Lower leg skin (tissue), 4 donors: ENCODE results near the gene LDB1. TPM values are rescaled to one million over a fixed set of nuclear protein-coding genes. Genes with fewer than 3 reads are reported as not detected.

Source experiments
- DNase-seq, 2 donors: peaks; one replicate each; pipeline ENCODE4 v3.0.0-alpha.2; 2019; ENCODE audit warnings: low spot score in 2 of 2
- H3K4me3 ChIP-seq: fragments of 200-600 bp; sonication (generic); 2 replicates; pipeline ENCODE4 v1.5.1; 2017; ENCODE audit warnings: mild to moderate bottlenecking, low read depth; ENCODE audit not compliant: poor library complexity, severe bottlenecking
- POLR2A ChIP-seq, 2 donors: fragments of 450-650 bp; IDR thresholded peaks; one replicate each; pipeline ENCODE4 v1.6.1; 2016 to 2017; ENCODE audit warnings: antibody characterized with exemption in 2 of 2, mild to moderate bottlenecking in 1 of 2, moderate library complexity in 1 of 2
- WGBS, 2 donors: methylation state at CpG; one replicate each; pipeline ENCODE4 v1.1.5; 2018; 5-methylcytosine and 5-hydroxymethylcytosine counted together
- intact Hi-C: fragments of 100-400 bp; cut with DNase I; formaldehyde crosslinking; loops from one replicate; pipeline ENCODE4 v1.15.0; 2023; ENCODE audit warnings: low total_unique reads
- total RNA-seq, 4 donors: library from RNA; depleted of rRNA; stranded (reverse); fragments of >200 nt; gene quantifications; one replicate each; pipeline ENCODE4 v1.1.0, GENCODE V29; 2016
- TF ChIP-seq, protein P1 (sequence below), 3 donors: fragments of 450-650 bp; IDR thresholded peaks; one replicate each; pipeline ENCODE4 v1.5.1; 2016; ENCODE audit warnings: antibody characterized with exemption in 3 of 3, mild to moderate bottlenecking in 3 of 3, moderate library complexity in 2 of 3

The LDB1 gene
- total RNA-seq, 4 donors from 2014 or later: 80.3 to 109 (median 102) TPM

DNA sequence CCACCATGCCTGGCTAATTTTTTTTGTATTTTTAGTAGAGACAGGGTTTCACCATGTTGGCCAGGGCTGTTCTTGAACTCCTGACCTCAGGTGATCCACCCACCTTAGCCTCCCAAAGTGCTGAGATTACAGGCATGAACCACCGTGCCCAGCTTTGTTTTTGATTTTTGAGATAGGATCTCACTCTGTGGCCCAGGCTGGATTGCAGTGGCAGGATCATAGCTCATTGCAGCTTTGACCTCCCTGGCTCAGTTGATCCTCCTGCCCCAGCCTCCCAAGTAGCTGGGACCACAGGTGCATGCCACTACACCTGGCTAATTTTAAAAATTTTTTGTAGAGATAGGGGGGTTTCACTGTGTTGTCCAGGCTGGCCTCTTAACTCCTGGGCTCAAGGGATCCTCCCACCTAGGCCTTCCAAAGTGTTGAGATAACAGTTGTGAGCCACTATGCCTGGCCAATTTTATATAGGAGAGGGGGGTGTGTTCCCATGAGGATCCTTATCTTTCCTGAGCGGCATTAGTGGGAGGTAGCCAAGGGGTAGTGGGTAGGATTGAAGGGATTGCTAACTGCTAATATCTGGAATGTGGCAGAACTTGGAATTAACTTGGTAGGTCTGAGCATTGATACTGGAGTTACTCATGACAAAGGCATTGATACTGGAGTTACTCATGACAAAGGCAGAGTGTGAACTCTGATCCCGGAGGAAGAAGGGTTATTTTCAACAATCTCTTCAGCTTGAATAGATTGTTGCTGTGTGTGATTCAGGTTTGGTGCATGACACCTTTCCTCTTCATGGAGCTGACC is 31.0 kb upstream of the LDB1 start:
- TF ChIP-seq, protein P1, sequence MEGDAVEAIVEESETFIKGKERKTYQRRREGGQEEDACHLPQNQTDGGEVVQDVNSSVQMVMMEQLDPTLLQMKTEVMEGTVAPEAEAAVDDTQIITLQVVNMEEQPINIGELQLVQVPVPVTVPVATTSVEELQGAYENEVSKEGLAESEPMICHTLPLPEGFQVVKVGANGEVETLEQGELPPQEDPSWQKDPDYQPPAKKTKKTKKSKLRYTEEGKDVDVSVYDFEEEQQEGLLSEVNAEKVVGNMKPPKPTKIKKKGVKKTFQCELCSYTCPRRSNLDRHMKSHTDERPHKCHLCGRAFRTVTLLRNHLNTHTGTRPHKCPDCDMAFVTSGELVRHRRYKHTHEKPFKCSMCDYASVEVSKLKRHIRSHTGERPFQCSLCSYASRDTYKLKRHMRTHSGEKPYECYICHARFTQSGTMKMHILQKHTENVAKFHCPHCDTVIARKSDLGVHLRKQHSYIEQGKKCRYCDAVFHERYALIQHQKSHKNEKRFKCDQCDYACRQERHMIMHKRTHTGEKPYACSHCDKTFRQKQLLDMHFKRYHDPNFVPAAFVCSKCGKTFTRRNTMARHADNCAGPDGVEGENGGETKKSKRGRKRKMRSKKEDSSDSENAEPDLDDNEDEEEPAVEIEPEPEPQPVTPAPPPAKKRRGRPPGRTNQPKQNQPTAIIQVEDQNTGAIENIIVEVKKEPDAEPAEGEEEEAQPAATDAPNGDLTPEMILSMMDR (IDR thresholded peaks at IDR 0.05): no peak
- TF ChIP-seq POLR2A (IDR thresholded peaks at IDR 0.05): no peak
- intact Hi-C loops: no loop called here
- H3K4me3 ChIP-seq: no peak overlapping the region
- 69 to 77% methylated on average over 3 of the region's 3 CpGs for WGBS, 2 donors
- DNase-seq: no peak

DNA sequence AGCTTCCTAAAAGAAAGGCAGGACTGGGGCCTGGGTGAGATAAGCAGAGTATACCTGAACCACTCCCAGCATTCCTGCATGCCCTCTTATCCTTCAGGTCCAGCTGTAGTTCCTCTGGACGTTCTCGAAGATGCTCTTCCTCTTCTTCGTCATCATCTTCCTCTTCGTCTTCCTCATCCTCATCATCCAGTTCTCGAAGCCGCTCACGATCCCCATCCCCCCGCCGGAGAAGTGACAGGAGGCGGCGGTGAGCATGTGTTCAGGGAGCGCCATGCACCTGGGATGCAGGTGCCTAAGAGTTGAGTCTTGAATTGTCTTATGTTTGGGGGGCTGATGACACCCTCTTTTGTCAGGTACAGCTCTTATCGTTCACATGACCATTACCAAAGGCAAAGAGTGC is 28.1 kb upstream of the LDB1 start:
- H3K4me3 ChIP-seq: no peak overlapping the region
- DNase-seq: no peak
- TF ChIP-seq, protein P1 (IDR thresholded peaks at IDR 0.05): no peak
- no peak for TF ChIP-seq POLR2A (IDR thresholded peaks at IDR 0.05)
- WGBS, 2 donors: 92 to 94% methylated on average over 13 of the region's 13 CpGs
- intact Hi-C loops: no loop called here

DNA sequence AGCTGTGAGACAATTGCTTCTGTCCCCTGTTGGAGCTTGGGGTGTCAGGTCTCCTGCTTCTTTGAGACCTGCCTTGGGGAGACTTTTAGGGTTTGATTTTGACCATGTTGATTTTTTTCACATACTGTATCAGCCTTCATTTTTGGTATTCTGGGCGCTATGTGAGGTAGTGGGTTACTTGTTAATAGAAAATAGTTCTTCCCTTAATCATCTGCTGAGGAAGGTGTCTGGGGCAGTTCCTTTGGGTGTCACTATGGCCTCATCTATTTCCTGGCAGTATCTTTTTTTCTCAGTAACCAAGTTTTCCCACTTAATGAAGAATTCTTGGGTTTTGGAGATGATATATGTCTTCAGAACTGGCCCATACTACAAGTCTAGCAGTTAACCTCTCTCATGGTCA is 27.4 kb upstream of the LDB1 start:
- intact Hi-C loops: no loop called here
- TF ChIP-seq, protein P1 (IDR thresholded peaks at IDR 0.05): no peak
- no peak overlapping the region for H3K4me3 ChIP-seq
- DNase-seq: no peak
- 95 to 100% methylated on average over 1 of the region's 1 CpG for WGBS, 2 donors

DNA sequence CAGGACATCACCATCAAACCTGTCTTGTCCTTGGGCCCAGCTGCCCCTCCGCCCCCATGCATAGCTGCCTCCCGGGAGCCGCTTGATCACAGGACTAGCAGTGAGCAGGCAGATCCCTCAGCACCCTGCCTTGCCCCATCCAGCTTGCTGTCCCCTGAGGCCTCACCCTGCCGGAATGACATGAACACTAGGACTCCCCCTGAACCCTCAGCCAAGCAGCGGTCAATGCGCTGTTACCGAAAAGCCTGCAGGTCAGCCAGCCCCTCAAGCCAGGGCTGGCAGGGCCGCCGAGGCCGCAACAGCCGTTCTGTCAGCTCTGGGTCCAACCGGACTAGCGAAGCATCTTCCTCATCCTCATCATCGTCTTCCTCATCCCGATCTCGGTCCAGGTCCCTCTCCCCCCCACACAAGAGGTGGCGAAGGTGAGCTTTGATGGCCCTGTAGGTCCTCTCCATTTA is 26.8 kb upstream of the LDB1 start:
- H3K4me3 ChIP-seq: no peak overlapping the region
- no peak for TF ChIP-seq POLR2A (IDR thresholded peaks at IDR 0.05)
- TF ChIP-seq, protein P1 (IDR thresholded peaks at IDR 0.05): no peak
- DNase-seq: no peak
- WGBS, 2 donors: 91 to 92% methylated on average over 17 of the region's 17 CpGs
- intact Hi-C loops: no loop called here

DNA sequence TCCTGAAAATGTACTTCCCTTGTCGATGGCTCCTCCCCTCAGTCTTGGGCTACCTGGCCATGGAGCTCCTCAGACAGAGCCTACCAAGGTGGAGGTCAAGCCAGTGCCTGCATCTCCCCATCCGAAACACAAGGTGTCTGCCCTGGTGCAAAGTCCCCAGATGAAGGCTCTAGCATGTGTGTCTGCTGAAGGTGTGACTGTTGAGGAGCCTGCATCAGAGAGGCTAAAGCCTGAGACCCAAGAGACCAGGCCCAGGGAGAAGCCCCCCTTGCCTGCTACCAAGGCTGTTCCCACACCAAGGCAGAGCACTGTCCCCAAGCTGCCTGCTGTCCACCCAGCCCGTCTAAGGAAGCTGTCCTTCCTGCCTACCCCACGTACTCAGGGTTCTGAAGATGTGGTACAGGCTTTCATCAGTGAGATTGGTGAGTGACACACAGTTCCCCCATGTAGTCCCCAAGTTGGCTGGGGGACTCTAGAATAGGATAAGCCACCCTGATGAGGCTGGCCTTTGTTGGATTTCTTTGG is 21.5 kb upstream of the LDB1 start:
- intact Hi-C loops: no loop called here
- TF ChIP-seq POLR2A (IDR thresholded peaks at IDR 0.05): no peak
- TF ChIP-seq, protein P1 (IDR thresholded peaks at IDR 0.05): no peak
- WGBS, 2 donors: 83 to 100% methylated on average over 2 to 4 of the region's 4 CpGs
- no peak for DNase-seq
- no peak overlapping the region for H3K4me3 ChIP-seq
